GM21381 (cell line): ENCODE results near the gene ALK.

Source experiments
- ATAC-seq: cut with Tn5 transposase; IDR thresholded peaks from one replicate; pipeline ENCODE4 v1.9.1; 2021; ENCODE audit warnings: mild to moderate bottlenecking, moderate library complexity; ENCODE audit not compliant: unreplicated experiment

ALK gene

GRCh38 chr2:29388071-29388470 is 533.3 kb downstream of the ALK start:
- no peak for ATAC-seq

GRCh38 chr2:29382486-29382885 is 538.9 kb downstream of the ALK start:
- ATAC-seq = no peak

- ATAC-seq = no peak
Measured at GRCh38 chr2:29377788-29378187, 543.6 kb downstream of the ALK start.

DNA sequence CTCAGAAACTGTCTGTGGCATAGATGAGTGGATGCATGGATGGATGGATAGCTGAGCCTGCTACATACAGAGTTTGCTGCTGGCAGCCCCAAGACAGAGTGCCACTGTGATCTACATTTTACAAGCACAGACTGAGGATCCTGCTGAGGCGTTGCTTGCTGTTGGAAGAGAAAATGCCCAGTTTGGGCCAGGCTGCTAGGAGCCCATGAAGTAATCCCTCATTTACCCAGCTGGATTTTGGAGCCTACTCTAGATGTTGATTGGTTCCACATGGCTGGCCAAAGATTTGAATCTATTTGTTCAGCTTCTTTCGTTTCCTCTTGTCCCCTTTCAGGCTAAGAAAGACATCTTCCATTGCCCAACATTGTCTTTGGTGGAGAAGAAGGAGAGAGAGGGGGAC is 544.8 kb downstream of the ALK start:
- no peak for ATAC-seq

DNA sequence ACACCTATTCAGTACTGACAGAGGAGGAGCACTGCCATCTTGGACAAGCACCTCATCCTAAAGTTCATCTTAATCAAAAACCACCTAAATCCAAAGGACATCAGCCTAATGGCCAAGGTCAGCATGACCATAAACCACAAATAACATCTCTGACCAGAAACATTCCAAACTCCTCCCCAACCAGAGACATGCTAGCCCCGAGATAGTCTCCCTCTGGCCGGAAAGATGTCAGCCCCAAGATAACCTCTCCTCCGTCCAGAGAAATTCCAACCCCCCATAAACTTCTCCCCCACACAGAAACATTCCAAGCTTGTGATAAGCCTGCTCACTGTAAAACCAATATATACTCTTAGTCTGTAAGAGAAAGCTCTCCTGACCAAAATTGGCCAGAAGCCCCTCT is 545.5 kb downstream of the ALK start:
- ATAC-seq = no peak

DNA sequence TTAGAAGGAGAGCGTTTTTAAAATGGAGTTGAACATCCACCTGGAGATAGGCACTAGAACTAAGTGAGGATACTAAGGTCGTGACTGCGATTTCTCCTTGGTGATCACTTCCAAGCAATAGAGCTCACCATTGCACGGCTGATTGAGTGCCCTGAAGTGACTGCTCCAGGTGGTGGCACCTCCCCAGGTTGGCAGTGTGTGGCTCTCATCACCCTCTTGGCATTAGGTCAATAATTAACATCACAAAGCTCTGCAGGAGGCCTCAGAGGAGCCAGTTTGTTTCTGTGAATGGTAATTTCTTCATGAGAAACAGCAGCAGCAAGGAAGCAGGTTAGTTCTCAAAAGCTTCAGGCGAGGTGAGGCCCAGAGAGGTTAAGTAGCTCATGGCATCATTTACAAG is 546.6 kb downstream of the ALK start:
- ATAC-seq = no peak

DNA sequence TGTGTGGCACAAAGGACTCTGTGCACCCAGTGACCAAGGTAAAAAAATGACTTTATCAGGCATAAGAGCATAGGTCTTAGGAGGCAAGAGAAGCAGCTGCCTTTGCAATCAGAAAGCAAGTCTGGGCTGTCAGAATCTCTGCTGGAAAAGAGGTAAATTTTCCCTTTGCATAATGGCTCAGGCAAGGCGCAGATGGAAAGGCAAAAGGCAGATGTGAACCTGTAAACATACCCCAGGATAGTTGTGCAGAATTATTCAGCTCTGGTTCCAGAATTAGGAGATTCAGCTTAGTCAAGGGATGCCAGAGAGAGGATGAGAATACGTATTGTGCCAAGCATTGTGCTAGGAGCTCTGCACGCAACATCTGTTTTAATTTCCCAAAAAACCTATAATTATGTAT is 547.5 kb downstream of the ALK start:
- no peak for ATAC-seq

DNA sequence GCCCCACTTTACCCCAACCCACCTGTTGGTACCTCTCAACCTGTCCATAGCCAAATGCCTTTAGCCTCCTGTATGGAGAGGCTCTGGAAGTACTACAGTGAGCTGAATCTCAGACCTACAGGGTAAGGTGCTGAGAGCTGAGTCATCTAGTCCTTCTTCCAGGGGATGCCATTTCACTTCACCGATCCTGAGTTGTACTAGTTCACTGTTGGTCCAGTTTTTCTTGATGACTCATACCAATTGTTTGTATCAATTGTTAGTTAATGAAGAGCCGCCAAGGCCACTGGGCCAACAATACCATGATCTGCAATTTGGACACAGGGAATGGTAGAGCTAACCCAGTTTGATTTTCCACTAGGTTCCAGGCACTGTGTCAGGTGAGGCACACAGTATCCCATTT is 549.2 kb downstream of the ALK start:
- no peak for ATAC-seq

GRCh38 chr2:29370581-29371125 is 550.7 kb downstream of the ALK start:
- ATAC-seq = no peak

DNA sequence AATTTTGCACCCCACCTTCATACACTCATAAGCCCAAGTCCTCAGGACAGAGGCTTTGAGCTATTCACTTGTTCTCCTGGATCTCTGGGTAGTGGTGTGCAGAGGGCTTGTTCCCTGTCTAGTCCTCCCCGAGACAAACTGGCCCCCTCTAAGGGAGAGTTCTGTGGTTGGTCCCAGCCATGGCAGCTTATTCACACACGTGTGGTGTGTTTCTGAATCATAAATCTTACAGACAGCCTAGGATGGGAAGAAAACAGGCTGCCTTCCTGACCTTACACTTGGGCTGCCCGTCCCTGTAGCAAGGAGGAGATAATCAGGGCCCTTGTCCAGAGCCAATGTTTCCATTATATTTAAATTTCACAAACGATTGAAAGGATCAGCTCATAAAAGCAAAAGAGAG is 551.2 kb downstream of the ALK start:
- no peak for ATAC-seq

- no peak for ATAC-seq
Measured at GRCh38 chr2:29368659-29369040, 552.7 kb downstream of the ALK start.

DNA sequence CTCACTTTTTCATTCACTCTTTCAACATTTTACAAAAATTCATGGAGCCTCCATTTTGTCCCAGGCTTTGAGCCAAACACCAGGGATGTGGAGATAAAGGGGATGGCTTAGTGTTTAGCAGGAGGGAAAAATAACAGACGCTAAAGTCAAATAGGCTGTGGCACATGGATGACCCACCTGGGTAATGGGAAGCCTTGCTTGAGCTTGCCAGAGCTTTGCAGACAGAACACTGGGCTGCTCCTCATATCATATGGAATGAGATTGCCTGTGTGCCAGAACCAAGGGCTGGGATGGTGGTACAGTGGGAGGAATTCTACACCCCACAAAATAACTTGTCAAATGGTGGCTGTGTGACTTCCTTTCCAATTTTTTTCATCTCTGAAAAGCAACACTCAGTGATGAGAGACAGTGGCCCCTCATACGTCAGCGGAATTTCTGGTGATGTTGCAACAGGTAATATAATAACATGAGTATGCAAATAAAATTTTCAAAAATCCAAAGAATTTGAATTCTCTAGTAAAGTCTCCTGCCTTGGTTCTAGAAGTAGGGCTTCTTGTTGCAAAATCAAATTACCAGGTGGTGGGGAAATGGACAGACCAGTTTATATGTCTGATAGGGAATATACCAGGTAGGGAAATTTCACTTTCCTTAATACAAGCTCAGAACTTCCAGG is 553.3 kb downstream of the ALK start:
- ATAC-seq = no peak

GRCh38 chr2:29363111-29363510 is 558.3 kb downstream of the ALK start:
- ATAC-seq = no peak

DNA sequence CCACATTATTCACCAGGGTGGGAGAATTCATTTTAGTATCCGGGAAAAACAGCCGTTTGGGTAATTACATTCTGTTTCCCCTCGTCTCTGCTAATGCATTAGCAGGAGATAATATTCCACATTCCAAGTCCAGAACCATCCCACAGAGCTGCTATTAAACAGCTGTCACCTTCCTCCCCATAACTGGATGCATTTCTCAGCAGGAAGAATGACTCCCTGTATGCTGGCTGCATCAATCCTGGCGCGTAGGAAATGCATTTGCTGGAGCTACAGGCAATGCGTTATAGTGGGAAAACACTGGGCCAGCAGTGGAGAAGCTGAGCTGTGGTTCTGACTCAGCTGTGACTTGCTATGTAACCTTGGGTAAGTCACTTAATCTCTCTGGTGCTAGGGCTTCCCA is 560.2 kb downstream of the ALK start:
- no peak for ATAC-seq

DNA sequence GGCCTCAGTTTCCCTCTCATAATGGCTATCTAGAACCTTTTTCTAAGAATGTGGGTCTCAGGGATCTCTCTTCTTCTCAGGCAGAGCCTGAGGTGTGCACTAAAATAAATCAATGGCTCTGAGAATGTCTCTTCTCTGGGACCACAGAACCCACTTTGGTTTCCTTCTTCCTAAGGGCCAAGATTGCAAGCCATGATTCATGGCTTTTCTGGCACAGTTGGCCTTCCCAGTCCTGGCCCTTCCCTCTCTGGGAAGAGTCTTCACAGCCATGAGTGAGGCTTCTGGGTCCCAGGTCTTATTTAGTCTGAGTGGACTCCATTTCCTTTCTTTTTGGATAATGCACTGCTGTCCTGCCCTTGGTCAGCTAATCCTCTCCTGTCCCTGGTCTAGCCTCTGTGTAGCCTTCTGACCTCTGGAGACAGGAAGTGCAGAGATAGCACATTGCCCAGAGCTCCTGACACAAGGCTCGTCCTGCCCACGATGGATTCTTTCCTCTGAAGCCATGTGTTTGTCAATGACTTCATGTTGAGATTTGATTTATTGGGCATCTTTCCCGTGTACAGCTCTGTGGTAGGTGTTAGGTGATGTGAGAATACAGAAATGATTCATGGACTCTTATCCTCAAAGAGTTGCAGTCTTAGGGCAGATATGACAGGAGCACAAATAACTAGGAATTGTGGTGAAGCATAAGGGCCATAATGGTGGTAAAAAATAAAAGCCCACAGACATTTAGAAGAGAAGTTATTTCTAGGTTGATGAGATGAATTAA is 561.2 kb downstream of the ALK start:
- no peak for ATAC-seq

DNA sequence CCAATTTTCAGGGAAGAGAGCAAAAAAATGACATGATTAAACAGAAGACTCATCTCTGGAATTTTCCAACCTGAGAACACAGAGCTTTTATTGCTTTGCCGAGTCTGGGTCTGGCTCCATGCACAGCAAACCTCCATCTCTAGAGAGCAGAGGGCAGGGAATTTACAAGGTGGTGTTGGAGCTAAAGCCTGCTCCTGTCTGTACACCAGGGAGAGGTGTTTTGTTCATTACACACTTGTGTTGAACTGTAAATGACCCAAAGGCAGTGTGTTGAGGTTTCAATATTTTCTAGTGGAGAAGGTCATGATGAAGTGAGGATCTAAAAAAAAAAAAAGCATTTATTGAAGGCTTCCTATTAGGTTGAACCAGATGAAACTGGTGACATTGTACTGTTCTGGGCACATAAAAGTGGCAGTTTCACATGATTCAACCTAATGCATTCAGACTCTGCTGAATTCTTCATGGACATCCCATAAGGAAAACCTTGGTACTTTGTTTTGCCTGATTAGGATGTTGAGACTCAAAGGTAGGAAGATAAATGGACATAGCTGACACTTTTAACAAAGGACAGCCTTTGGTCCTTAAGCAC is 567.9 kb downstream of the ALK start:
- ATAC-seq = no peak

DNA sequence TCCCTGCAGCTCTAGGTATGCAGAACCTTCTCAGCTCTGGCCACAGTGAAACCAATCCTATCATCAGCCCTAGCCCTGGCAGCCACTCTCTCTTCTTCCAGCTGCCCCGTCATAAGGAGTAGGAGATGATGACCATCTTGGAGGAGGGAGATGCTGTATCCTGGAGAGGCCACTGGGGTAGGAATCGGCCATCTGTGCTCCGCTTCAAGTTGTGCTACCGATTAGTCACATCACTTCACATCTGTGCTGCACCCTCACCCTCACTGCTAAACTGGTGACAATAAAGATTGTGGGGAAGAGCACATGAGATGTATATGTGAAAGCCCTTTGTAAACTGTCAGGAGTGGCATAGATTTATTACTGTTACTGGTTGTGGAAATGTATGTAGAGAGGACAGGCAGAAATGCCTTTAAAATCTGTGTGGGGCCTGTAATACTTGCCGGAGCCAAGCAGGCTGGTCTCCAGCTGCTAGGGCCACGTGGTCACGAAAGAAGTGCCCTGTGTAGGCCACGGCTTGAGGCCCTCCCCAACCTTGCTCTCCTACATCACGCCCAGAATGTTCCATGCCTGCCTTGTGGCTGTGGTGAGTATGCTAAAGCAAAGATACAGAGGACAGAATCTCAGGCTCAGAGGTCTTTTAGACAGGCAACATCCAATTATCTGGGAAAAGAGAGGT is 569.3 kb downstream of the ALK start:
- ATAC-seq = no peak

- ATAC-seq = no peak
Measured at GRCh38 chr2:29351248-29351647, 570.1 kb downstream of the ALK start.

GRCh38 chr2:29349316-29350030 is 571.9 kb downstream of the ALK start:
- no peak for ATAC-seq

GRCh38 chr2:29347774-29348461 is 573.5 kb downstream of the ALK start:
- ATAC-seq = no peak
